SHP77 (cell line): ENCODE results near the gene NXPE4.
"Not testable (repeated sequence)": the region's sequence is repeated elsewhere in the genome, so short reads cannot be mapped to it uniquely, and the experiment has no call there.

ENCODE experiments used
- DNase-seq, 2 experiments: peaks; one replicate each; lab custom pipeline; 2025; lab: John Stamatoyannopoulos, UW

NXPE4 gene

DNA sequence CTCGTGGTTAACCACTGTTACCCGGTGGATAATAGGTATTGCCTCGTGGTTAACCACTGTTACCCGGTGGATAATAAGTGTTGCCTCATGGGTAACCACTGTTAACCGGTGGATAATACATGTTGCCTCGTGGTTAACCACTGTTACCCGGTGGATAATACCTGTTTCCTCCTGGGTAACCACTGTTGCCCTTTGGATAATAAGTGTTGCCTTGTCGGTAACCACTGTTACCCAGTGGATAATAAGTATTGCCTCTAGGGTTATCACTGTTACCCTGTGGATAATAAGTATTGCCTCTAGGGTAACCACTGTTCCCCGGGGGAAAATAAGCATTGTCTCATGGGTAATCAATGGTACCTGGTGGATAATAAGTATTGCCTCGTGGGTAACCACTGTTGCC is 15.0 kb upstream of the NXPE4 start:
- DNase-seq, result no peak

DNA sequence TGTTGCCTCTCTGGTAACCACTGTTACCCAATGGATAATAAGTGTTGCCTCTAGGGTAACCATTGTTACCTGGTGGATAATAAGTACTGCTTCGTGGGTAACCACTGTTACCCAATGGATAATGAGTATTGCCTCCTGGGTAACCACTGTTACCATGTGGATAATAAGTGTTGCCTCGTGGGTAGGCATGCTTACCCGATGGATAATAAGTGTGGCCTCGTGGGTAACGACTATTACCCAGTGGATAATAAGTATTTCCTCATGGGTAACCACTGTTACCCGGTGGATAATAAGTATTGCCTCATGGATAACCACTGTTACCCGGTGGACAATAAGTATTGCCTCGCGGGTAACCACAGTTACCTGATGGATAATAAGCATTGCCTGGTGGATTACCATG is 13.8 kb upstream of the NXPE4 start:
- no peak for DNase-seq

DNA sequence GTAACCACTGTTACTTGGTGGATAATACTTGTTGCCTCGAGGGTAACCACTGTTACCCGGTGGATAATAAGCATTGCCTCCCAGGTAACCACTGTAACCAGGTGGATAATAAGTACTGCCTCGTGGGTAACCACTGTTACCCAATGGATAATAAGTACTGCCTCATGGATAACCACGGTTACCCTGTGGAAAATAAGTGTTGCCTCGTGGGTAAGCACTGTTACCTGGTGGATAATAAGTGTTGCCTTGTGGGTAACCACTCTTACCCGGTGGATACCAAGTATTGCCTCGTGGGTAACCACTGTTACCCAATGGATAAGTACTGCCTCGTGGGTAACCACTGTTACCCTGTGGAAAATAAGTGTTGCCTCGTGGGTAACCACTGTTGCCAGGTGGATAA is 13.0 kb upstream of the NXPE4 start:
- DNase-seq, result not testable (repeated sequence)

DNA sequence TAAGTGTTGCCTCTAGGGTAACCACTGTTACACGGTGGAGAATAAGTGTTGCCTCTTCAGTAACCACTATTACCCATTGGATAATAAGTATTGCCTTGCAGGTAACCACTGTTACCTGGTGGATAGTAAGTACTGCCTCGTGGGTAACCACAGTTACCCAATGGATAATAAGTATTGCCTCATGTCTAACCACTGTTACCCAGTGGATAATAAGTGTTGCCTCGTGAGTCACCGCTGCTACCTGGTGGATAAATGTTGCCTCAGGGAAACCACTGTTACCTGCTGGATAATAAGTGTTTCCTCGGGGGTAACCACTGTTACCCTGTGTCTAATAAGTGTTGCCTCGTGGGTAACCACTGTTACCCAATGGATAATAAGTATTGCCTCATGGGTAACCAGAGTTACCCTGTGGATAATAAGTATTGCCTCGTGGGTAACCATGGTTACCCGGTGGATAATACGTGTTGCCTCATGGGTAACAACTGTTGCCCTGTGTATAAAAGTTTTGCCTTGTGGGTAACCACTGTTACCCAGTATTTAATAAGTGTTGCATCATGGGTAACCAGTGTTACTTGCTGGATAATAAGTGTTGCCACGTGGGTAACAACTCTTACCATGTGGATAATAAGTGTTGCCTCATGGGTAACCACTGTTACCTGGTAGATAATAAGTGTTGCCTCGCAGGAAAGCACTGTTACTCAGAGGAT is 12.3 kb upstream of the NXPE4 start:
- no peak for DNase-seq

DNA sequence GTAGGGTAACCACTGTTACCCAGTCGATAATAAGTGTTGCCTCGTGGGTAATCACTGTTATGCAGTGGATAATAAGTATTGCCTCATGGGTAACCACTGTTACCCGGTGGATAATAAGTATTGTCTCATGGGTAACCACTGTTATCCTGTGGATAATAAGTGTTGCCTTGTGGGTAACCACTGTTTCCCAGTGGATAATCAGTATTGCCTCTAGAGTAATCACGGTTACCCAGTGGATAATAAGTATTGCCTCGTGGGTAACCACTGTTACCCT is 11.2 kb upstream of the NXPE4 start:
- not testable (repeated sequence) for DNase-seq

DNA sequence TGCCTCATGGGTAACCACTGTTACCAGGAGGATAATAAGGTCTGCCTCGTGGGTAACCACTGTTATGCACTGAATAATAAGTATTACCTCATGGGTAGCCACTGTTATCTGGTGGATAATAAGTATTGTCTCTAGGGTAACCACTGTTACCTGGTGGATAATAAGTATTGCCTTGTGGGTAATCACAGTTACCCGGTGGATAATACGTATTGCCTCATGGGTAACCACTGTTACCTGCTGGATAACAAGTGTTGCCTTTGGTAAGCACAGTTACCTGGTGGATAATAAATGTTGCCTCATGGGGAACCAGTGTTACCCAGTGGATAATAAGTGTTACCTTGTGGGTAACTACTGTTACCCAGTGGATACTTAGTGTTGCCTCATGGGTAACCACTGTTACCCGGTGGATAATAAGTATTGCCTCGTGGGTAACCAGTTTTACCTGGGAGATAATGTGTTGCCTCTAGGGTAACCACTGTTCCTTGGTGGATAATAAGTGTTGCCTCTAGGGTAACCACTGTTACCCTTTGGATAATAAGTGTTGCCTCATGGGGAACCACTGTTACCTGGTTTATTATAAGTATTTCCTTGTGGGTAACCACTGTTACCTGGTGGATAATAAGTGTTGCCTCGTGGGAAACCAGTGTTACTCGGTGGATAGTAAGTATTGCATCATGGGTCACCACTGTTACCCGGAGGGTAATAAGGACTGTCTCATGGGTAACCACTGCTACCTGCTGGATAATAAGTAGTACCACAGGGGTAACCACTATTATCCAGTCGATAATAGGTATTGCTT is 10.6 kb upstream of the NXPE4 start:
- no peak for DNase-seq

DNA sequence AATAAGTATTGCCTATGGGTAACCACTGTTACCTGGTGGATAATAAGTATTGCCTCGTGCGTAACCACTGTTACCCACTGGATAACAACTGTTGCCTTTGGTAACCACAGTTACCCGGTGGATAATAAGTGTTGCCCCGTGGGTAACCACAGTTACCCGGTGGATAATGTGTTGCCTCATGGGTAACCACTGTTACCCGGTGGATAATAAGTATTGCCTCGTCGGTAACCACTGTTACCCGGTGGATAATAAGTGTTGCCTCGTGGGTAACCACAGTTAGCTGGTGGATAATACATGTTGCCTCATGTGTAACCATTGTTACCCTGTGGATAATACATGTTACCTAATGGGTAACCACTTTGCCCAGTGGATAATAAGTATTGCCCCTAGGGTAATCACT is 9.8 kb upstream of the NXPE4 start:
- DNase-seq, result no peak

DNA sequence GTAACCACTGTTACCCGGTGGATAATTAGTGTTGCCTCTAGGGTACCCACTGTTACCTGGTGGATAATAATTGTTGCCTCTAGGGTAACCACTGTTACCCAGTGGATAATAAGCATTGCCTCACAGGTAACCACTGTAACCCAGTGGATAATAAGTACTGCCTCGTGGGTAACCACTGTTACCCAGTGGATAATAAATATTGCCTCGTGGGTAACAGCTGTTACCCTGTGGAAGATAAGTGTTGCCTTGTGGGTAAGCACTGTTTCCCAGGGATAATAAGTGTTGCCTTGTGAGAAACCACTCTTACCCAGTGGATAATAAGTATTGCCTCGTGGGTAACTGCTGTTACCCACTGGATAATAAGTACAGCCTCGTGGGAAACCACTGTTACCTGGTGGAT is 9.3 kb upstream of the NXPE4 start:
- no peak for DNase-seq

DNA sequence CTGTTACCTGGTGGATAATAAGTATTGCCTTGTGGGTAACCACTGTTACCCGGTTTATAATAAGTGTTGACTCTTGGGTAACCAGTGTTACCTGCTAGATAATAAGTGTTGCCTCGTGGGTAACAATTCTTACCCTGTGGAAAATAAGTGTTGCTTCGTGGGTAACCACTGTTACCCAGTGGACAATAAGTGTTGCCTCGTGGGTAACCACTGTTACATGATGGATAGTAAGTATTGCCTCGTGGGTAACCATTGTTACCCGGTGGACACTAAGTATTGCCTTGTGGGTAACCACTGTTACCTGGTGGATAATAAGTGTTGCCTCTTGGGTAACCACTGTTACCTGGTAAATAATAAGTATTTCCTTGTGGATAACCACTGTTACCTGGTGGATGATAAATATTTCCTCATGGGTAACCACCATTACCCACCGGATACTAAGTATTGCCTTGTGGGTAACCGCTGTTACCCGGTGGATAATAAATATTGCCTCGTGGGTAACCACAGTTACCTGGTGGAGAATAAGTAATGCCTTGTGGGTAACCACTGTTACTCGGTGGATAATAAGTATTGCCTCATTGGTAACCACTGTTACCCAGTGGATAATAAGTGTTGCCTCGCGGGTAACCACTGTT is 8.7 kb upstream of the NXPE4 start:
- DNase-seq, result no peak

DNA sequence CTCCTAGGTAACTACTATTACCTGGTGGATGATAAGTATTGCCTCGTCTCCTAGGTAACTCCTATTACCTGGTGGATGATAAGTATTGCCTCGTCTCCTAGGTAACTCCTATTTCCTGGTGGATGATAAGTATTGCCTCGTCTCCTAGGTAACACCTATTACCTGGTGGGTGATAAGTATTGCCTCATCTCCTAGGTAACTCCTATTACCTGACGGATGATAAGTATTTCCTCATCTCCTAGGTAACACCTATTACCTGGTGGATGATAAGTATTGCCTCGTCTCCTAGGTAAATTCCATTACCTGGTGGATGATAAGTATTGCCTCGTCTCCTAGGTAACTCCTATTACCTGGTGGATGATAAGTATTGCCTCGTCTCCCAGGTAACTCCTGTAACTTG is 7.6 kb upstream of the NXPE4 start:
- not testable (repeated sequence) for DNase-seq

DNA sequence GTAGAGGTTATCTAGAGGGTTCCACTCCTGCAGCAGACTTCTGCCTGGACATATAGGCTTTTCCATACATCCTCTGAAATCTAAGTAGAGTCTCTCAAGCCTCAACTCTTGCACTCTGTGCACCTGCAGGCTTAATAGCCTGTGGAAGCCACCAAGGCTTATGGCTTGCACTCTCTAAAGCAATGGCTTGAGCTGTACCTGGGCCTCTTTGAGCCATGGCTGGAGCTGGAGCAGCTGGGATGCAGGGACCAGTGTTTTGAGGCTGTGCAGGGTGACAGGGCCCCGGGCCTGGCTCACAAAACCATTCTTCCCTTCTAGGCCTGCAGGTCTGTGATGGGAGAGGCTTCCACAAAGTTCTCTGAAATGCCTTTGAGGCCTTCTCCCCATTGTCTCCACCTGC is 2.9 kb upstream of the NXPE4 start:
- DNase-seq, result no peak

DNA sequence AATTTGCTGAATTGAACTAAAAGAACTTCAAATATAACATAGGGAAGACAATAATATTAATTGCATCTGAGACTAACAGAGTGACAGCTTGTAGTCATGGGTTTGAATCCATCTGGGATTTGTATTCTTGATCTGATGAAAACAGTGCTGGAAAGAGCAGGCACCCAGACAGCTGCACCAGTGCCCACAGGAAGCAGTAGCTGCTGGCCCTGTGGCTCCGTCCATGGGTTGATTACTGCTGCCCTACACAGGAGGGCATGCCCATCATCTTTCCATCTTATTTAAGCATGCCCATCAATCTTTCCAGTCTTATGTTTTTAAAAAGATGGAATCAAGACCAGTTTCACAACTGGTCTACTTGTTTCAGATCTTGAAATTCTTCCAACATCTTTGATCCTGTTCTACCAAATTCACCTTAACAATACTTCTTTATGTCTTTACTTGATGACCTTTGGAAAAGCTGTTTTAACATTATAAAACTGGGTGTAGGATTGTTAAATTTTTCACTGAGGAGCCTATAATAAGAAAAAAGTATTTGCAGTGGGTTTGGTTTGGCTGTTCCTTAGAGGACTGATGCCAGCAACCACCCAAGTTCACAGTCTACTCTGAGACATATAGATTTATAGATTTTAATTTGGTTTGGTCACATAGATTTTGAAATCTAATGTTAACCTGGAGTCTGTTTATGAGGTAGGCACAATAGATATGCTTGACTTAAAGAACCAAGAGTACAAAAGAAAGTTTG is 761 bp upstream of the NXPE4 start:
- no peak for DNase-seq

DNA sequence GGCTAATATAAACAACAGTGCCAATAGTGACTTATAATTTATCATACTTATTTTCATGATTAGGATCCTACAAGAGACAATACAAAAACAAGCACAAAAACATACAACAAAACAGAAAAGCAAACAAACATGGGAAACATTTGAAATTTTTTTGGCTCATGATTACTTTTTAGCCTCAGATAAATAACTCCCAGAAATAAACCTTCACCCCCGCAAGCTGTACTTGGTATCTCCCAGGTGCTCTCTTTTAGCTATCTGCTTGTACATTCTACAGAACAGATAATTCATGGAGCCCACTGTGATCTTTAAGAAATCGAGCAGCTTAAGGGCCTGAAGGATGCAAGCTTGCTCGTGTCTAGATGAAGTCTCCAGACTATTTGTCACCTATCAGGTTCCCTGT is 883 bp downstream of the NXPE4 start:
- DNase-seq, result no peak

DNA sequence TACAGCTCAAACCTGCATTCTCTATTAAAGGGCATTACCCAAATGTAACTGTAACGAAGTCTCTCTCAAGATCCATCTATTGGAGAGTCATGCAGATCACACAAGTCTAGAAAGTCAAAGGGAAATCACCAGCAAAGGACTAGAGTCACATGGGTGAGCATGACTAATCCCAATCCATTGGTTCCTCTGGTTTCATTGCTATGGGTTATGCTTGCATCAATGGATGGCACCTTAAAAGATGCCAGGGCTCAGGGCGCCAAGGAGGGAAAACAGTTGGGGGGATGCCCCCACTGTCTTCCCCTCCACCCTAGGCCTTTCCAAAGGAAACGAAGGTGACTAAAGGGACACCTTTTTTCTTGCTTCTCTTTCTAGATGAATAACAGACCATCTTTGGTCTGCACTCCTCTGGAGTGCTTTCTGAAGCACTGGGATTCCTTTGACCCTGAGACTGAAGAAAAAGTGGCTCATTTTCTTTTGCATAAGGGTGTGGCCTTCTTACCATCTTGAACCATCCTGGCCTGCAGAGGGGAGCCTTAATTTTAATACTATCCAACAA is 8.1 kb downstream of the NXPE4 start:
- DNase-seq, result no peak

DNA sequence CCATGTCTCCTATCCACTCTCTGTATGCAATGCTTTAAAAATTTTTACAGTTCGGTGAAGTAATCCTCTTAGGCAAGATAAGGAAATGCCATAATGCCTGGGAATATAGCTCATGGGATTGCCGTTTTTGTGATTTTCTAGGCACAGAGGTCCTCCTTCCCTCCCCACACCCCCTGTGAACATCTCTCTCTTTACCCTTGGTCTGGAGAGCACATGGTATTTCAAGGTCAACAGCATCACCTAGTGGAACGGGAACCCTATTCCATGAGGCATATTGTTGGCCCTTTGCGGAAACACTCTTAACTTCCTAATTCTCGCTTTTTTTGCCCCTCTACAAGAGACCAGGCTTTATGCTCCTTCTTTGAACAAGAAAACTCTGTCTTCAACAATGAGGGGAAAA is 8.8 kb downstream of the NXPE4 start:
- no peak for DNase-seq

DNA sequence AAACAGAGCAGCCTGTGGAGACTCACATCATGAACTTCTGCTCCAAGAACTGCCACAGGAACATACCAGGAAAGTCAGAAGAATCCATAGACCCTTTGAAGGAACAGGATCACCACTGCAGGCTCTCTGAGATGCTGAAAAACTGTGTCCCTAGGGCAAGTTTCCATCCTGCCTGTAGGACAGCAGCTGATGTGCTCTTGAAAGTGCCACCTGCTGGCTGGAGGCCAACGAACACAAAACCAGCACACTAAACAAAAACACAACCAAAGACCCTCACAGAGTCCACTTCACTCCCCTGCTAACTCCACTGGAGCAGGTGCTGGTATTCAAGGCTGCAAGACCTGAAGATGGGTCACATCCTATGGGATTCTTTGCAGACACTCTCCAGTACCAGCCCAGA is 23.9 kb downstream of the NXPE4 start:
- no peak for DNase-seq

DNA sequence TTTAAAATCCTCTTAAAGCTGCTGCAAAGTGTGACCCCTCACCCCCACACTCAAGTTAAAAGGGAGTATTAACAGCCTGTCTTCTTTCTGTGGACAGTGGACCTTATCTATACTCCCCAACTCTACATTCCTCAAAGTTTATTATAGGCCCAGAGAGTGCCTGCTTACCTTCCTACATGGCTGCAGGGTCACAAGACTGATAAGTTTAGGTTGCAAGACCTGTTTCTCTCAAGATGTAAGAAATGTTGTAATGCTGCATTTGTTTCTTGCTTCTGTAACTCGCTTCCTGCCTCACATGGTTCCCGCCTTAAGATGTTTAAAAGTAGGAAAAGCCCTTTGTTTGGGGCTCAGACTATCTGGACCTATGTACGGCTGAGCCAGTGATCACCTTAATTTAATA is 25.8 kb downstream of the NXPE4 start:
- DNase-seq, result no peak

DNA sequence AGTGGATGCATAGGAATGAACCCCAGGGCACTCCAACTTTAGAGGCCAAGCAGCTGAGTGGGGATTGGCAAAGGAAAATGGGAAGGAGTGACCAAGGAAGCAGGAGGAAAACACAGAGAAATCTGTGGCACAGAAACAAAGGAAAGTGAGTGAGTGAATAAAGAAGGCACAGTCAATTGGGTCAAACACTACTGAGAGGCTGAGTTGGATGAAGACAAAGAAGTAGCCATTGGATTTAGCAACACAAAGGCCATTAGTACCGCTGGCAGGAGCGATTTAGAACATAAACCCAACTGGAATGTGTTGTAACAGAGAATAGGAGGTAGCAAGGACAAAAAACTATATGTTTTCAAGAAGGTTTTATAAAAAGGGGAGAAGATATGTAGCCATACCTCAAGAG is 29.3 kb downstream of the NXPE4 start:
- no peak for DNase-seq

DNA sequence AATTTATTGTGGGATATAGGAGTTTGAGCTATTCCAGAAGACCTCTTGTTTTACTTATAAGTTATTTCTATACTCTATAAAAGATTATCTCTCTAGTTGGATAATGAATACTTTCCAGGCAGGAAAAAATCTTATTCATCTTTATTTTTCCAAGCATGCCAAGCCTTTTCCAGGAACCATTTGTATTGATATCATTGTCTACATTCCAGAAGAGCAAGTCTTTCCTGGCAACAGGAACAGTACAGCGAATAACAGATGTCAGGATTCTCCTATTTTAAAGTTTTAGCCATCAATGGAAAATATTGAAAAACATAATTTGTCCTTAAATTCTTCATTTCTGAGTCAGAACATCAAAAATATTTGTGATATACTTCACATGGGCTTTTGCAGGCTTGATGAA is 30.8 kb downstream of the NXPE4 start:
- DNase-seq, result no peak

DNA sequence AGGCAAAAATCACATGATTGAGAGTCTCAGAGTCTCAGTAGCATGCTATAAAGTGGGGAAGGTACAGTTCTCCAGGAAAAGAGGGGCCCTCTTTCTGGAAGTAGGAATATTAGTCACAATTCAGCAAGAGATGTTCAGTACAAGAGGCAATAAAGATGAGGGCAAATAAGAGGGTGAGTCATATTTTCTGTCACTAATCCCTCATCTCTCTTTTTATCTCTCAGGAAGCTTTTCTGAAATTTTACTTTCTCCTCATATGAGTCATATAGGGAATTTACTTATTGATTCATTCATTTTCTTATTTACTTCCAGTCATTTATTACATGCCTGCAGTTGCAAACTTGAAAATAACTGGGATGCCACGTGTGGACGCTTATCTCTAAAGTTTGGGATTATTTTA is 32.5 kb downstream of the NXPE4 start:
- DNase-seq, result no peak

DNA sequence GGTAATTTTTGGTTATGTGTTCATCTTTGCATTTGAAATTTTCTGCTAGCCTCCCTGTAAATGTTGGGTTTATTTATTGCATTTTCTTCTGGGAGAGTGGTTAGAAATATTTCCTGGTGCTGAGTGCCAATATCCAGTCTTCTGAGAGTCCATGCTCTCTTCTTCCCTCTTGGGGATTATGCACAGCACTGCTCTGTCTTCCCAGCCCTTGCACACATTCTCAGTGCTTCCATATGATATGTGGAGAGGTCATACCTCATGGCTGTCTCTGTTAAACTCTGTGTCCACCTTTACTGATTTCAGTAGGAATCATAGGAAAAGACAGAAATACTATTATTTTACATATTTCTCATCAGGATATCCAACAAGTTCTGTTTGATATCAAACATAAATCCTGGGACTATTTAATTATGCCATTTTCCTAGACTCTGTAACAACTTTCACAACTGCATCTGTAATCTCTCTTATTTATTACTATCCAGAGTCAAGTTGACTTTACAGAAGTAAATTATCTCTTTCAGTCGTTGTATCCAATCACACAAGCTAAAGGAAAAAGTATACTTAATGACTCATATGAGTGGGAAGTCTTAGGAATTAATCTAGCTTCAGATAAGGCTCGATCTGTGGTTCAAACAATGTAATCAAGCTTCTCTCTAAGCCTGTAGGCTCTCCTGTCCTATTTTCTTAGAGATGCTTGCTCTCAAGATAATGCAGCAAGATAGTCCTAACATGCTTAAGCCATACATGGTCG is 33.2 kb downstream of the NXPE4 start:
- DNase-seq, result no peak
